ENCODE data around the gene STMN3. TPM values are rescaled to one million over a fixed set of nuclear protein-coding genes. Genes with fewer than 3 reads are reported as not detected.

Gene STMN3
- 14.3 and 15.5 TPM in 2 replicates for total RNA-seq

GRCh38 chr20:63653041-63653973 is at the start of gene STMN3:
Gene STMN3, minus strand, starts transcription at chr20:63653424. Its CDS starts 79 bp downstream, at chr20:63653345.
- intact Hi-C loops (cut with micrococcal nuclease), result loop anchor here (10.0 kb wide), 1 partner anchor 719 kb away; the partner anchor contains the start of gene GID8

GRCh38 chr20:63702036-63702665 is 48.9 kb upstream of the STMN3 start:
- intact Hi-C loops (cut with micrococcal nuclease), result no loop called here

DNA sequence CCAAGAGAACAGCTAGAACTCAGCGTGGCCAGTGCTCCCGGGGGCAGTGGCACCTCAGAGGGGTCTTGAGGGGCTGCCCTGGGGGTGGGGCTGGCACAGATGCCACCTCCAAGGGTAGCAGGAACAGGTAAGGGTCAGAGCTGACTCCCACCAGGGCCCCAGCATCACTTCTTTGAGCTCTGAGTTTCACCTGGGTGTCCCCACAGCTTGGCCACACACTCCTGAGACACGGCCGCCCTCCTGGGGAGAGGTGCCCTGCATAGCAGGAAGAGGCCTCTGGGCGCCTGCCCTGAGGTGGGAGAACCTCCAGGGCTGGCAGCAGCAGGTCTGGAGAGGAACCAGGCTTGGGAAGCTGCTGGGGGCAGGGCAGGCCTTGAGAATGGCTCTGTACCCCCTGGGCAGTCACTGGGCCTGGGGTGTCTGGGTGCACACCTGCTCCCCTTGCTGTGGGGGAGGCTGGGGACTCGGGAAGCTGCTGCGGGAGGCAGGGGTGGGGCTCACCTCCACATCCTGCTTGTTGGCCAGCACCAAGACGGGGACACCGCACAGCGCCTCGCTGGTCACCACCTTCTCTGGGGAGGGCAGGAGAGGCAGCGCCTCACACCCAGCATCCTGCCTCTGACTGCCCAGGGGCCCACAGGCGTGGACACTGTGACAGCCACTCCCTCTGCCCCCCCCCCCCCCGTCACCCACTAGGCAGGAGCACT is 48.3 kb upstream of the STMN3 start:
- intact Hi-C loops (cut with micrococcal nuclease), result no loop called here

DNA sequence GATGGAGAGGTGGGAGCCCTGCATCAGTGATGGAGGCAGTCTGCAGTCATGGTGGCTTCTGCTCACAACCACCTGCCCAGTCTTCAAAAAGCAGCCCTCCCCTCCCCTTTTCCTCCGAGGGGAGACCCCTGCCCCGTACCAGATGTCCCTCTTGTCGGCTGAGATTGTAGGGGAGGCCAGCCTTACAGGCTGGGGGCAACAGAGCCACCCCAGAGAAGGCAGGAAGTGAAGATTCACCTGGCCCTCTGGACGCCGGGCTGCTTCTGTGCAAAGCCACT is 47.8 kb upstream of the STMN3 start:
- intact Hi-C loops (cut with micrococcal nuclease), result no loop called here

DNA sequence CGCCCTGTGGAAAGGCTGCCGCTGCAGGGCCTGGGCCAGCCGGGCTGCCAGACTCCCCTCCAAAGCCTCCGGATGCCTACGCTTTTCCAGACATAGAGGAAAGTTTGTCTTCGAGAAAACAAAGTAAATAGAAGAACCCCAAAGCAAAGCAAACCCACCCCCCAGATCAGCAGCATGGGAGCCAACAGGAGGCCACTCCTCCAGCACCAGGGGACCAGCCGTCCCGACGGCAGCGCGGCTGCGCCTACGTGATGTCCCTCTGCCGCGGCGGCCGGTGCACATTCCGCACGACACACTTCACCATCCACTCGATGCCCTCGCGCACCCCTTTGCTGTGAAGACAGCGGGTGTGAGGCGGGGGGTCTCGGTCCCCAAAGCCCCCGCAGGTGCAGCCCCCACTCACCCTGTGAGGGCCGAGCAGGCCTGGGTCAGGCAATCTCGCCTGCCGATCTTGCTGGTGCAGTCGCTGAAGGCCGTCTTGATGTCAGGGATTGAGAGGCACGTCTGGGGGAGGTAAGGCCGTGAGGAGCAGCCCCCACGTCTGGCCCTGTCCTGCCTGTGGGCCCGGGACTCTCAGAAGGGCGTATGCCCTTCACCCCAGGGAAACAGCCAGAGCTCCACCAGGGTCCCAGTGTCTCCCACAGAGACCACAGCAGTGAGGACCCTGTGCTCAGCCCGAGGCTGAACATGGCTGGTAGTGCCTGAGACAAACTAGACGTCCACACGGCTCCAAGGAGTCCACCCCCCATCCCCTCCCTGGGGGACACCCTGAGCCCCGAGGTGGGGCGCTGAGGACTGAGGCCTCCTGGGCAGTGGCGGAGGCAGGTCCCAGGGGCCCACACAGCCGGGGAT is 47.2 kb upstream of the STMN3 start:
- intact Hi-C loops (cut with micrococcal nuclease), result no loop called here

- intact Hi-C loops (cut with micrococcal nuclease), result no loop called here
Observed at GRCh38 chr20:63699466-63700198, 46.4 kb upstream of the STMN3 start.

- intact Hi-C loops (cut with micrococcal nuclease), result loop anchor here (1.0 kb wide), 1 partner anchor 8 kb away; the partner anchor contains the start of gene ARFRP1
Observed at GRCh38 chr20:63698739-63699465, 45.7 kb upstream of the STMN3 start.

GRCh38 chr20:63697868-63698545 is 44.8 kb upstream of the STMN3 start:
- intact Hi-C loops (cut with micrococcal nuclease), result loop anchor here (1.0 kb wide), 1 partner anchor 9 kb away; the partner anchor contains the start of gene ARFRP1

GRCh38 chr20:63697357-63697867 is 44.2 kb upstream of the STMN3 start:
- intact Hi-C loops (cut with micrococcal nuclease), result no loop called here

GRCh38 chr20:63696628-63697356 is 43.6 kb upstream of the STMN3 start, which contains the start of gene TNFRSF6B:
Gene TNFRSF6B, plus strand, starts transcription at chr20:63696652. Its CDS starts 116 bp downstream, at chr20:63696768.
- intact Hi-C loops (cut with micrococcal nuclease), result no loop called here

DNA sequence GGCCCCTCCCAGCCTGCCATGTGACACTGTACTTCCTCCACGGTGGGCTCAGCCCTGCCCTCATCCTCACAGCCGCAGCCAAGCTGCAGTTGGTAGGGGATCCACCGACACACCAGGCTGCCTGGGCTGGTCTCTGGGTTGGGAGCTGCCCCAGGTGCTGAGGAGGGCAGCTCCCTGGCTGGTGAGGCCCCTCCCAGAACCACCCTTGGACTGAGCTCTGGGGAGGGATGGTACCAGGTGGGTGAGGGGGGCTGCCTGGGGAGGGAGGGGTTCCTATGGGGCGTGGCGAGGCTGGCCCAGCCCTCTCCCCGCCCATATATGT is 43.0 kb upstream of the STMN3 start:
- intact Hi-C loops (cut with micrococcal nuclease), result no loop called here

GRCh38 chr20:63695424-63696305 is 42.4 kb upstream of the STMN3 start:
- intact Hi-C loops (cut with micrococcal nuclease), result no loop called here

GRCh38 chr20:63694584-63695423 is 41.6 kb upstream of the STMN3 start:
- intact Hi-C loops (cut with micrococcal nuclease), result no loop called here

DNA sequence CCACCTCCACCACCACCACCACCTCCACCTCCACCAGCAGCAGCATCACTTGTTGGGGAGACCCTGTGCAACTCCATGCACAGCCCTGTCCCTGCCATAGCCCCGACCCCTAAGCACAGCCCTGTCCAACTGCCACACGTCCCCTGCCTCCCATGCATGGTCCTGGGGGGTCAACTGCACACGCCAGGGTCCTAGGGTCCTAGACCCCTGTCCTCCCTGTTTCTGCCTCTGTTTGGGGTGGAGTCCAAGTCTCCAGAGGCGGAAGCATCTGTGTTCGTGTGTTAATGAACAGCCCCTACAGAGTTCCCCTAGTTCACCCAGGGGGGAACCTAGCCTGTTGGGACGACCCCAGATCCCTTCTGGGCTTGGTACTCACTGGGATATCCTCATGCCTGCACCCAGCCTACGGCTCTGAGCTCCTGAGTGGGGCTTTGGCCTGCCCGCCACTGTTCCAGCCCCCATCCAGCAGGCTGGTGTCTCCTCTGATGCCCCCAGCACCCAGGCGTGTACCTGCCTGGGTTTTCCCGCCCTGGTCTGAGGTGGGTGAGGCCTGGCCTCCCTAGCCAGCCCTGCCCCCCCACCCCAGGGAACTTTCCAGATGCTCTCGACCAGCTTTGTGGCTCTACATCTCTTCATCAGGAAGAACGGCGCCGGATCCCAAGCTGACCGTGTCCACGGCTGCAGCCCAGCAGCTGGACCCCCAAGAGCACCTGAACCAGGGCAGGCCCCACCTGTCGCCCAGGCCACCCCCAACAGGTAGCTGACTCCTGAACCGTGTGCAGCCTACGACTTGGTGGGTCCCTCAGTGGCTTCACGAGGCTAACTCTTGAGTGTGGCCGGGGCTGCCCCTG is 40.7 kb upstream of the STMN3 start:
- intact Hi-C loops (cut with micrococcal nuclease), result no loop called here

DNA sequence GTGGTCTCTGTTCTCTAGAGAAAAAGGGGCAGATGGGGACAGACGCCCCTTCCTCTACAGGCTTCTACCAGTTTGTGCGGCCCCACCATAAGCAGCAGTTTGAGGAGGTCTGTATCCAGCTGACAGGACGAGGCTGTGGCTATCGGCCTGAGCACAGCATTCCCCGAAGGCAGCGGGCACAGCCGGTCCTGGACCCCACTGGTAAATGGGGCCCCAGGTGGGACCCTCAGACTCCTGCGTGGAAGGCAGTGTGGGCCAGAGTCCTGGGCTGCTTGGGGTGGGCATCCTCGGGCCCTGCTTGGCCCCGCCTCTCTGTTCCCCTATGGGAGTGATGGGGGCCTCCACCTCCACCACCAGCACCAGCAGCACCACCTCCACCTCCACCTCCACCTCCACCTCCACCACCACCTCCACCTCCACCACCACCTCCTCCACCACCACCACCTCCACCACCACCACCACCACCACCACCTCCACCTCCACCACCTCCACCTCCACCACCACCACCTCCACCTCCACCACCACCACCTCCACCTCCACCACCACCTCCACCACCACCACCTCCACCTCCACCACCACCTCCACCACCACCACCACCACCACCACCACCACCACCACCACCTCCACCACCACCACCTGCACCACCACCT is 40.0 kb upstream of the STMN3 start:
- intact Hi-C loops (cut with micrococcal nuclease), result no loop called here
